NCI-H748 treated with DMSO at 0.1 percent for 48 hours (cell line): Measurements from ENCODE around the gene IREB2.
"Not testable (repeated sequence)": the region's sequence is repeated elsewhere in the genome, so short reads cannot be mapped to it uniquely, and the experiment has no call there.

ENCODE experiments used
- DNase-seq: peaks from one replicate; lab custom pipeline; 2025; lab: John Stamatoyannopoulos, UW

IREB2 gene

GRCh38 chr15:78437762-78438618, at the start of gene IREB2:
Gene IREB2 (plus strand): TSS chr15:78438216. CDS start chr15:78438338, 122 bp downstream.
- DNase-seq, result peak; percentile 92

- no peak for DNase-seq
These were observed 49.2 kb upstream of the IREB2 start for GRCh38 chr15:78388865-78389264.

GRCh38 chr15:78389322-78389721, 48.7 kb upstream of the IREB2 start:
- DNase-seq, result no peak

- no peak for DNase-seq
These were observed 48.3 kb upstream of the IREB2 start for GRCh38 chr15:78389738-78390137.

- no peak for DNase-seq
These were observed 47.8 kb upstream of the IREB2 start for GRCh38 chr15:78390242-78390641.

GRCh38 chr15:78390826-78391225, 47.2 kb upstream of the IREB2 start:
- DNase-seq, result no peak

- DNase-seq, result no peak
These were observed 46.2 kb upstream of the IREB2 start for GRCh38 chr15:78391781-78392180.

- no peak for DNase-seq
These were observed 45.6 kb upstream of the IREB2 start for GRCh38 chr15:78392430-78392829.

- no peak for DNase-seq
These were observed 44.9 kb upstream of the IREB2 start for GRCh38 chr15:78393137-78393536.

GRCh38 chr15:78394026-78394425, 44.0 kb upstream of the IREB2 start:
- no peak for DNase-seq

GRCh38 chr15:78394981-78395616, 42.9 kb upstream of the IREB2 start:
- DNase-seq, result no peak

- DNase-seq, result no peak
These were observed 41.7 kb upstream of the IREB2 start for GRCh38 chr15:78396186-78396814.

GRCh38 chr15:78396976-78397375, 41.0 kb upstream of the IREB2 start:
- no peak for DNase-seq

- DNase-seq, result no peak
These were observed 40.6 kb upstream of the IREB2 start for GRCh38 chr15:78397382-78397781.

GRCh38 chr15:78398076-78398825, 39.8 kb upstream of the IREB2 start:
- no peak for DNase-seq

GRCh38 chr15:78399091-78399490, 38.9 kb upstream of the IREB2 start:
- DNase-seq, result no peak

- no peak for DNase-seq
These were observed 35.9 kb upstream of the IREB2 start for GRCh38 chr15:78402061-78402610.

GRCh38 chr15:78404125-78404524, 33.9 kb upstream of the IREB2 start:
- no peak for DNase-seq

GRCh38 chr15:78404796-78405195, 33.2 kb upstream of the IREB2 start:
- DNase-seq, result not testable (repeated sequence)

- DNase-seq, result no peak
These were observed 32.6 kb upstream of the IREB2 start for GRCh38 chr15:78405336-78405924.

- no peak for DNase-seq
These were observed 31.9 kb upstream of the IREB2 start for GRCh38 chr15:78406016-78406585.
